ENCODE results near the gene SERPINB1.
A peak's percentile ranks its signal among the peaks of the same experiment; 100 is the strongest.
"Not testable (repeated sequence)": the region's sequence is repeated elsewhere in the genome, so short reads cannot be mapped to it uniquely, and the experiment has no call there.

Gene SERPINB1

GRCh38 chr6:2861060-2861821, 19.6 kb upstream of the SERPINB1 start:
- Histone ChIP-seq H2AFZ (ENCODE audit: low read depth, low read length) (peak overlapping the region; percentile 28; the same call in 1 of the 2 replicates), H3K4me2 (ENCODE audit: insufficient read depth, low read length) (peak overlapping the region; percentile 39; the same call in 1 of the 2 replicates), H3K9me3 (ENCODE audit: insufficient read depth, low read length, severe bottlenecking) (no peaks in the 10 kb centered on the region), H3K27ac (ENCODE audit: low read length) (peak overlapping the region; percentile 60), H3K4me1 (ENCODE audit: insufficient read depth, low read length) (peaks cover 34% of the 10 kb centered on the region), H3K79me2 (ENCODE audit: insufficient read depth, low read length) (no peaks in the 10 kb centered on the region), H4K20me1 (ENCODE audit: insufficient read depth, low read length) (no peaks in the 10 kb centered on the region), H3K27me3 (ENCODE audit: insufficient read depth, low read length, poor library complexity) (no peaks in the 10 kb centered on the region), H3K9ac (ENCODE audit: low read depth, low read length) (peak overlapping the region; percentile 3; the same call in 1 of the 2 replicates), H3K36me3 (ENCODE audit: insufficient read depth, low read length) (no peaks in the 10 kb centered on the region), H3K4me3 (ENCODE audit: low read depth in 1 of 2, low read length in 2 of 2) (no peak overlapping the region)
- ATAC-seq (ENCODE audit: insufficient read depth, low read depth) (peak; percentile 63), DNase-seq (peak; percentile 54)
- TF ChIP-seq CTCF (IDR thresholded peaks at IDR 0.05; ENCODE audit: borderline replicate concordance, extremely low read depth, low read length, poor library complexity, severe bottlenecking) (no peak), EZH2 (IDR thresholded peaks at IDR 0.05; ENCODE audit: borderline replicate concordance, low read depth, low read length, severe bottlenecking) (no peak)

GRCh38 chr6:2860706-2861059, 19.0 kb upstream of the SERPINB1 start:
- ATAC-seq (ENCODE audit: insufficient read depth, low read depth); H2AFZ ChIP-seq (ENCODE audit: low read depth, low read length); H3K9me3 ChIP-seq (ENCODE audit: insufficient read depth, low read length, severe bottlenecking); H3K9ac ChIP-seq (ENCODE audit: low read depth, low read length); H3K36me3 ChIP-seq (ENCODE audit: insufficient read depth, low read length); H3K27ac ChIP-seq (ENCODE audit: low read length); H3K4me3 ChIP-seq (ENCODE audit: low read depth in 1 of 2, low read length in 2 of 2); H3K79me2 ChIP-seq (ENCODE audit: insufficient read depth, low read length); H3K27me3 ChIP-seq (ENCODE audit: insufficient read depth, low read length, poor library complexity); DNase-seq; H3K4me2 ChIP-seq (ENCODE audit: insufficient read depth, low read length); H4K20me1 ChIP-seq (ENCODE audit: insufficient read depth, low read length): not testable (repeated sequence)
- H3K4me1 ChIP-seq (ENCODE audit: insufficient read depth, low read length) = peaks cover 34% of the 10 kb centered on the region

GRCh38 chr6:2859798-2860705, 18.4 kb upstream of the SERPINB1 start:
- not testable (repeated sequence) for H3K9me3 ChIP-seq (ENCODE audit: insufficient read depth, low read length, severe bottlenecking); H2AFZ ChIP-seq (ENCODE audit: low read depth, low read length); H3K27me3 ChIP-seq (ENCODE audit: insufficient read depth, low read length, poor library complexity); H3K79me2 ChIP-seq (ENCODE audit: insufficient read depth, low read length); DNase-seq; ATAC-seq (ENCODE audit: insufficient read depth, low read depth); H3K27ac ChIP-seq (ENCODE audit: low read length); H3K36me3 ChIP-seq (ENCODE audit: insufficient read depth, low read length); H4K20me1 ChIP-seq (ENCODE audit: insufficient read depth, low read length); H3K9ac ChIP-seq (ENCODE audit: low read depth, low read length); H3K4me2 ChIP-seq (ENCODE audit: insufficient read depth, low read length); H3K4me3 ChIP-seq (ENCODE audit: low read depth in 1 of 2, low read length in 2 of 2)
- H3K4me1 ChIP-seq (ENCODE audit: insufficient read depth, low read length) = peaks cover 34% of the 10 kb centered on the region

GRCh38 chr6:2859185-2859700, 17.6 kb upstream of the SERPINB1 start:
- H3K36me3 ChIP-seq (ENCODE audit: insufficient read depth, low read length) = no peaks in the 10 kb centered on the region
- H3K4me2 ChIP-seq (ENCODE audit: insufficient read depth, low read length) = no peak overlapping the region
- no peaks in the 10 kb centered on the region for H3K79me2 ChIP-seq (ENCODE audit: insufficient read depth, low read length)
- H2AFZ ChIP-seq (ENCODE audit: low read depth, low read length) = peak overlapping the region; percentile 84; the same call in 1 of the 2 replicates
- H3K9me3 ChIP-seq (ENCODE audit: insufficient read depth, low read length, severe bottlenecking) = no peaks in the 10 kb centered on the region
- H3K4me3 ChIP-seq (ENCODE audit: low read depth in 1 of 2, low read length in 2 of 2) = no peak overlapping the region
- H4K20me1 ChIP-seq (ENCODE audit: insufficient read depth, low read length) = no peaks in the 10 kb centered on the region
- ATAC-seq (ENCODE audit: insufficient read depth, low read depth) = no peak
- TF ChIP-seq EZH2 (IDR thresholded peaks at IDR 0.05; ENCODE audit: borderline replicate concordance, low read depth, low read length, severe bottlenecking) = no peak
- no peak for TF ChIP-seq CTCF (IDR thresholded peaks at IDR 0.05; ENCODE audit: borderline replicate concordance, extremely low read depth, low read length, poor library complexity, severe bottlenecking)
- DNase-seq = no peak
- no peaks in the 10 kb centered on the region for H3K27me3 ChIP-seq (ENCODE audit: insufficient read depth, low read length, poor library complexity)
- H3K9ac ChIP-seq (ENCODE audit: low read depth, low read length) = no peak overlapping the region
- peak overlapping the region; percentile 87 for H3K27ac ChIP-seq (ENCODE audit: low read length)
- H3K4me1 ChIP-seq (ENCODE audit: insufficient read depth, low read length) = peaks cover 34% of the 10 kb centered on the region
